Daoy (cell line): ENCODE measurements around the gene ELMOD3. TPM values are rescaled to one million over a fixed set of nuclear protein-coding genes. Genes with fewer than 3 reads are reported as not detected.
A peak's percentile ranks its signal among the peaks of the same experiment; 100 is the strongest.
"Not testable (repeated sequence)": the region's sequence is repeated elsewhere in the genome, so short reads cannot be mapped to it uniquely, and the experiment has no call there.

Experiments
- DNase-seq: peaks from one replicate; pipeline ENCODE4 v3.0.0-alpha.2; 2015; ENCODE audit warnings: low read depth
- total RNA-seq: library from RNA; depleted of rRNA; stranded (reverse); fragments of >200 nt; shearing (Covaris generic); gene quantifications from 2 replicates; pipeline ENCODE4 v1.2.3, GENCODE V29; 2014

ELMOD3 gene
- total RNA-seq, 1 experiment from 2014 or later: 7.5 TPM

- no peak for DNase-seq
Measured at GRCh38 chr2:85329181-85329651, 25.4 kb upstream of the ELMOD3 start.

GRCh38 chr2:85329701-85330100 is 24.9 kb upstream of the ELMOD3 start:
- DNase-seq: not testable (repeated sequence)

DNA sequence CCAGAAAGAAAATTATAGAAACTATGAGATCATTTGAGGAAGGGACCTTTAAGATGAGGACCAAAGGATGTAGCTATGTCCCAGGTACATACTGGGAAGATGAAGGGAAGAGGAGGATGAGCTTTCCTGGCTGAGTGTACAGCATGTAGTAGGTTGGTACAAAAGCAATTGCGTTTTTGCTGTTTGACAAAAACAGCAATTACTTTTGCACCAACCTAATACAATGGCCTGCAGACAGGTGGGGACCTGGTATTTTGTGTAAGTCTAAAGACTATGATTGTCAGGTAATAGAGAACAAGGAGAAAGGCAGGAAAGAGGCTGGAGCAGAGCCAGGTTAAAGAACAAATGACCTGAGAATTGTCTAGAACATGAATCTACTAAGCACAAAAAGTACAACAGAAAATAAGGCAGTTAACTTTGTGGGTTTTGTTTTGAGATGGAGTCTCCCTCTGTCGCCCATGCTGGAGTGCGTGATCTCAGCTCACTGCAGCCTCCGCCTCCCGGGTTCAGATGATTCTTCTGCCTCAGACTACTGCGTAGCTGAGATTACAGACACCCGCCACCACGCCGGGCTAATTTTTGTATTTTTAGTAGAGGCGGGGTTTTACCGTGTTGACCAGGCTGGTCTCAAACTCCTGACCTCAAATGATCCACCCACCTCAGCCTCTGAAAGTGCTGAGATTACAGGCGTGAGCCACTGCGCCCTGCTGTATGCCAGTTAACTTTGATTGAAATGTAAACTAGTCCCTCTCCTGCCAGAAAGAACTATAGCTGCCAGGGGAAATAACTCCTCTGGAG is 23.5 kb upstream of the ELMOD3 start:
- no peak for DNase-seq

DNA sequence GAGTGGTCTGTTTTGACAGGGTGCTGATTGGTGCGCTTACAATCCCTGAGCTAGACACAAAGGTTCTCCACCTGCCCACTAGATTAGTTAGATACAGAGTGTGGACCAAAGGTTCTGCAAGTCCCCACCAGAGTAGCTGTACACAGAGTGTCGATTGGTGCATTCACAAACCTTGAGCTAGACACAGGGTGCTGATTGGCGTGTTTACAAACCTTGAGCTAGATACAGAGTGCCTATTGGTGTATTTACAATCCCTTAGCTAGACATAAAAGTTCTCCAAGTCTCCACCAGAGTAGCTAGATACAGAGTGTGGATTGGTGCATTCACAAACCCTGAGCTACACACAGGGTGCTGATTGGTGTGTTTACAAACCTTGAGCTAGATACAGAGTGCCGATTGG is 20.7 kb upstream of the ELMOD3 start:
- DNase-seq: not testable (repeated sequence)

- DNase-seq: no peak
Measured at GRCh38 chr2:85334928-85335327, 19.6 kb upstream of the ELMOD3 start.

DNA sequence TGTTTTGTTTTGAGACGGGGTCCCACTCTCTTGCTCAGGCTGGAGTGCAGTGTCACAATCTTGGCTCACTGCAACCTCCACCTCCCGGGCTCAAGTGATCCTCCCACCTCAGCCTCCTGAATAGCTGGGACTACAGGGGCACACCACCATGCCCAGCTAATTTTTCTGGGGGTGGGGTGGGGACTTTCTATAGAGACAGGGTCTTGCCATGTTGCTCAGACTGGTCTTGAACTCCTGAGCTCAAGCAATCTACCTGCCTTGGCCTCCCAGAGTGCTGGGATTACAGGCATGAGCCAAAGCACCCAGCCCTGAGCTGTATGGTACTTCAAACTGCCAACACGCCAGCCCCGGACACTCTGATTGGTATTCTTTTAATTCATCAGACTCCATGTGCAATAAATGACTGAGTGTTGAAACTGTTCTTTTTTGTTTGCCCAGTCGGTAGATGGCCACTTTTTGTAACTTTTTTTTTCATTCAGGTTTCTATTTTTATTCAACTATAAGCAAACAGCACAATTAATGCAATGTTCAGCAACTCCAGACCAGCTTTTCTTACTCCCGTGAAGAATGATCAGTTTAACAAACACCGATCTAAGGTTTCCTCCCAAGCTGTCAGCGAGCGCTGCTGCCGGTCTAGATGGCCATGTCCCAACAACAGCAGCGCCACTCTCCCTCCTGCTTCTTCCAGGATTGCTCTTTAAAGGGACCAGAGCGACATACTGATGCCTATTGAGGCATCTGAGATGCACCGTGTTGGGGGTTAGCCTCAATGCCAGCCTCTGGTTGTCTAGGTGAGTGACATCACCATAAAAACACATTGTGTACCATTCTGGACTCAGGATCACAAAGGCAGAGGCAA is 14.3 kb upstream of the ELMOD3 start:
- no peak for DNase-seq

DNA sequence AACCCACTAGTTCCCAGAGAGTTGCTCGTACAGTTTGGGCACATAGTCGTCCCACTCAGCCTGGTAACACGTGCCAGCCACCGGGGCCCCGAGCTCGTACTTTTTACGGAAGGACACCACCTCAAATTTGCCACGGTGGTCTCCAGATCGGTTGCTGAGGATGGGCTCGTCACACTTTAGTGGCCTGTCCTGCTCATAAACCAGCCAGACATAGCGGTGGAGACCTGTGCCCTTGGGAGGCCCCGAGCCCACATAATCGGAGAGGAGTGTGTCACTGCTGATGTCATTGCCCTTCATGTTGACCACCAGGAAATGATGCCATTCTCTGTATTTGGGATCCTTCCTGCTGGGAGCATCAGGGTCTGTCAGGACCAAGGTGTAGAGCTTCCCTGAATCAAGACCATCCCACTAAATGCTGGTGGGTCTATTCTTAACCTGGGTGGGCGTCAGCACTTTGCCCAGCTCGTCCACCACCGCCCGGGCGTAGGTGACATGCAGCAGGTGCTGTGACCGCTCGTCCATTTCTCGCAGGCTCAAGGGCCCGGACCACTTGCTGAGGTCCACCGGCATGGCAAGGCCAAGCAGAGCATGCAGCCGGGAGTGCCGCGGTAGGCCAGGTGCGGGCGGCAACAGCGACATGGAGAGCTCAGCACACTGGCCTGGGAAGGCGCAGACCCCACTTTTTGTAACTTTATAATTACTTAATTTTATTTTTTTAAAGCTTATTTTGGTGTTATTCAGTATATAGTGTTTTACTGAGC is 13.1 kb upstream of the ELMOD3 start:
- no peak for DNase-seq

DNA sequence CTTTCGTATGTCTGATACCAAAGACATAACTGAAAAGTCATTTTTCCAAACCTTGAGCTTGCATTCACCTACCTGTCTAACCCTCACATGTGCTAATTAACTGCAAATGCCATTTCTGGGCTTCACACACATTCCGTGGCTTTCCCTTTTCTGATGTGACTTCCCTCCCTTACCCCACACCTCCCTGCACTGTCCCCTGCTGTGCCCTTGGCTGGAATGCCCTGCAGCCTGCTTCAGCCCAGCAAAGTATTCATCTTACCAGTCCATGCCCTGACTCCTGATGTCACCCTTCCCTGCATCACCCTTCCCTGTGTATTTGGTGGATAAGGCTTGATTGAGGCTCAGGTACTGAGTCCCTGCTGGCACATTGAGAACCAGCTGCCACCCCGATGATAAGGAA is 12.4 kb upstream of the ELMOD3 start:
- DNase-seq: no peak

- not testable (repeated sequence) for DNase-seq
Measured at GRCh38 chr2:85343207-85343895, 11.2 kb upstream of the ELMOD3 start.

DNA sequence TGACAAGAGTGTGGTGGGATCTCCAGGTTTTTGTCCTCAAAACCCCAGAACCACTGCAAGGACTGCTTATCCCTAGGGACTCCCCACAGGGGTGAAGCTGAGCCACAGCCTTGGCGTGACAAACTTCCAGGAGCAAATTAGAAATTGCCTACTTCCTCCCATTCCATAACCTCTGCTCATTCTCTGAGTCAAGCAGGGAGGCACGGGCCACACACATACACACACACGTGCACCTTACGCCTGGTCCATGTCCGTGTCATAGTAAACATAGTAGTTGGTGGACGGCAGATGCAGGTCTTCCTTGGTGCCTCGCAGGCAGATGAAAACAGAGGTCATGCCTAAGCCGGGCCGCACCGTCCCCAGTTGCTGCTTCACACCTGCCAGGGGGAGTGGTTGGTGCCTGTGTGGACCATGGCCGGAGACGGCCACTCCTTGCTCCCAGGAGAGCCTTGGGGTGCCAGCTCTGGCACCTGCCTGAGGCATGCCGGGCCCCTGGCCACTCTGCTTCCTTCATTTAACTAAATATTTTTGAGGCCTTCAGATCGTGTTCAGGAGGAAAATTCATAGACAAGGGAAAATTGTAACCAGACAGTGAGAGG is 10.1 kb upstream of the ELMOD3 start:
- no peak for DNase-seq

- DNase-seq: no peak
Measured at GRCh38 chr2:85347599-85347998, 7.0 kb upstream of the ELMOD3 start.

DNA sequence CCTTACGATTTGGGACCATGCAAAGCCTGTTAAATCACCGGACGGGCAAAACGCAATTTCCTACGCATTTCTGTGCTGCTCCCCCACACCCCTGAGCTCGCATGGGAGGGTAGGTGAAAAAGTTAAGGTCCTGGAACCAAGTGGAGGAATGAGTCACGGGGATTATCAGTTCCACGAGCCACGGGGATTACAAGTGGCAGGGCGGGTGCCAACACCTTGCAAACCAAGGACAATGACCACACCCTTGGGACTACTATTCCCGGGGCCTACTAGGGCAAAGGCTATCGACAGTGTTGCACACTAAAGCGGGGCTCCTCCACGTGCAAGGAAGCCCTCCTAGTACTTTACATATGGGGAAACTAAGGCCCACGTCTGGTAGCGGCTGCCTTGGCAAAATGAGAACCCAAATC is 688 bp upstream of the ELMOD3 start:
- DNase-seq: peak; percentile 28

- no peak for DNase-seq
Measured at GRCh38 chr2:85355073-85355410, 473 bp downstream of the ELMOD3 start.

DNA sequence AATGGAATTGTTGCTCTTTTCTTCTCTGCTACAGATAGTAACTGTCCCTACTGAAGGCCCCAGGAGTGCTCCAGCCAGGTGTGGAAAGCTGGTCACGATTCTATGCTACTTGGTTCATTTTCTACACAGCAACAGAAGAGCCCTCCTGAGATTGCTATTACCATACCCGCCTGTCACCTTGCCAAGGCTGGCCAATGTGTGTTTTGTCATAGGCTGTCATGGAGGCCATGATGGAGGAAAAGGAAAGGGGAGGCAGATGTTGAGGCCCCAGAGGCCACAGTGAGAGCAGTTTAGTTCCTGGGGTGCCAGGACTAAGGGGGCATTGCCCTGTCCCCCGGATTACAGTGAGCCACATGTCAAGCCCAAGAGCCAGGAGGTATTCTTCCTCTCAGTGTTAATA is 952 bp downstream of the ELMOD3 start:
- DNase-seq: no peak

GRCh38 chr2:85356186-85356585 is 1.6 kb downstream of the ELMOD3 start:
- DNase-seq: no peak

DNA sequence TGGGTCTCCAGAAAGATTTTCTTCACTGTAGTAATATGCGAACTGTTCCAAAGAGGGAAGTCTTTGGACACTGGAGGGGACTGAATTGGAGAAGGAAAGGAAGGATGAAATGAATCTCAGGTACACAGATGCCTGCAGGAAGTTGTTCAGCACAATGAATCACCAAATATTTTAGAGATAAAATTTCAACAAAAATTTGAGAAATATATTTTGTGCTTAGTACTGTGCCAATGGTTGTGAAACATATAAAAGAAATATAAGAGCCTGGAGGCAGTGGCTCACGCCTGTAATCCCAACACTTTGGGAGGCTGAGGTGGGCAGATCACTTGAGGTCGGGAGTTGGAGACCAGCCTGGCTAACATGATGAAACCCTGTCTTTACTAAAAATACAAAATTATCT is 3.2 kb downstream of the ELMOD3 start:
- DNase-seq: no peak

GRCh38 chr2:85362653-85363387 is 8.3 kb downstream of the ELMOD3 start:
- DNase-seq: not testable (repeated sequence)

- DNase-seq: no peak
Measured at GRCh38 chr2:85367180-85367579, 12.6 kb downstream of the ELMOD3 start.

DNA sequence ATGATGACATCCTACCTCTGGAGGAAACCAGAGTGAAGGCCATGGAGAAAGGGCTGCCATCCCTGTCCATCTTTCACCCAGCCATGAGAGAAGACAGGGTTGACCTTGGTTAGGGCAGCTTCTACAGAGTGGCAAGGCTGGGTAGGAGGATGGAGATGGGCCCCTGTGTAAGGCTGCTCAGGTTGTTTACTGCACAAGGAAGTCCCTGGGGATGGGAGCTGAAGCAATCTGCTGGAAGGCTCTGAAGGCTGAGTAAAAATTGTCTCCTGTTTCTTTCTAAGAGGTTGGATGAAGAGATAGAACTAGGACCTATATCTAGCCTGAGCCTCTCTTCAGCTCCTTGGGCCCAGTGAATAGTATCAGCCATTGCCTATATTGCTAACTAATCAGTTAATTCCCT is 14.4 kb downstream of the ELMOD3 start:
- DNase-seq: no peak

DNA sequence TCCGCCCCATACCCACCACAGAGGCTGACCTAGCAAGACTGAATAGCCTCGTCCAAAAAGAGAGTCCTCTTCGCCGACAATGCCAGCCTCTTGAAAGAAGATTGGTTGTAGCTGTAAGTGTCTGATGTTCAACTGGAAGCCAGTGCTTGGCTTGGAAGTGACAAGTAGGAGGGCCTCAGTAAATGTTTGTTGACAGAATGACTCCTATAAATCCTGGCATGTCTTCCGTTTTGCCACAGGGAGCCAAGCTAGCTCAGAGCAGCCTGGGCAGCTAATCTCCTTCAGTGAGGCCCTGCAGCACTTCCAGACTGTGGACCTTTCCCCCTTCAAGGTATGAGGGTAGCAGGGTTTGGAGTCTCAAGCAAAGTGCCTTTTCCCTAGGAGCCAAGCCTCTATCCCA is 14.9 kb downstream of the ELMOD3 start:
- peak; percentile 10 for DNase-seq
